IMR-90 (cell line): ENCODE data around the gene TMEM144. TPM values are rescaled to one million over a fixed set of nuclear protein-coding genes. Genes with fewer than 3 reads are reported as not detected.

Experiments
- ATAC-seq: fragments of 200-7000 bp; cut with Tn5 transposase; 2 replicates; pipeline ENCODE4 v1.9.1; 2020; ENCODE audit warnings: low read depth, mild to moderate bottlenecking, moderate library complexity
- BruUV-seq: library from RNA; stranded (reverse); fragments of 400-500 nt; replicated peaks from 2 replicates; lab custom pipeline; 2021; lab: Mats Ljungman, UMichigan
- CTCF ChIA-PET: fragments of 300-600 bp; formaldehyde crosslinking; extraction: SDS; loops from one replicate; lab custom pipeline; 2021; ENCODE audit warnings: antibody characterized with exemption; lab: Yijun Ruan, JAX
- POLR2A ChIA-PET: fragments of 300-600 bp; sonication (Branson Sonifier 250); formaldehyde crosslinking; loops from one replicate; lab custom pipeline; 2022; ENCODE audit warnings: antibody characterized with exemption; ENCODE audit not compliant: unreplicated experiment; lab: Charles Lee
- DNase-seq: peaks from one replicate; pipeline ENCODE4 v3.0.0; 2013
- H2AFZ ChIP-seq: replicated peaks from 2 replicates; pipeline ENCODE3; 2013; ENCODE audit warnings: low read length, mild to moderate bottlenecking; ENCODE audit not compliant: poor library complexity
- H2AK5ac ChIP-seq: 2 replicates; pipeline ENCODE4 v1.6.1; 2013; ENCODE audit warnings: low read depth, low read length, inconsistent platforms
- H2AK9ac ChIP-seq: replicated peaks from 2 replicates; pipeline ENCODE3; 2013; ENCODE audit warnings: mild to moderate bottlenecking, low read depth, low read length, moderate library complexity; ENCODE audit not compliant: poor library complexity
- H2BK120ac ChIP-seq: 2 replicates; pipeline ENCODE4 v1.6.1; 2013; ENCODE audit warnings: low read depth, low read length, inconsistent platforms
- H2BK15ac ChIP-seq: 3 replicates; pipeline ENCODE4 v1.6.1; 2013; ENCODE audit warnings: low read depth, low read length, inconsistent platforms
- H2BK20ac ChIP-seq: 2 replicates; pipeline ENCODE4 v1.6.1; 2013; ENCODE audit warnings: low read depth, mild to moderate bottlenecking, inconsistent platforms, low read length, moderate library complexity
- H2BK5ac ChIP-seq: 2 replicates; pipeline ENCODE4 v1.6.1; 2013; ENCODE audit warnings: mild to moderate bottlenecking, low read depth, low read length, inconsistent platforms; ENCODE audit not compliant: poor library complexity, severe bottlenecking
- H3K14ac ChIP-seq: replicated peaks from 2 replicates; pipeline ENCODE4 v1.6.1; 2013; ENCODE audit warnings: low read depth, low read length, inconsistent platforms
- H3K18ac ChIP-seq: 2 replicates; pipeline ENCODE4 v1.6.1; 2013; ENCODE audit warnings: low read depth, low read length, control low read depth
- H3K23ac ChIP-seq: 2 replicates; pipeline ENCODE4 v1.6.1; 2013; ENCODE audit warnings: low read depth, low read length, inconsistent platforms
- H3K27ac ChIP-seq: 2 replicates; pipeline ENCODE4 v1.5.1; 2013; ENCODE audit warnings: mild to moderate bottlenecking, control low read depth, low read length; ENCODE audit not compliant: insufficient read depth
- H3K27me3 ChIP-seq: 2 replicates; pipeline ENCODE4 v1.6.1; 2013; ENCODE audit warnings: low read length; ENCODE audit not compliant: control insufficient read depth, insufficient read depth
- H3K36me3 ChIP-seq: 2 replicates; pipeline ENCODE4 v1.6.1; 2013; ENCODE audit warnings: low read length, mixed read lengths; ENCODE audit not compliant: control insufficient read depth, insufficient read depth
- H3K4ac ChIP-seq: 2 replicates; pipeline ENCODE4 v1.6.1; 2013; ENCODE audit warnings: low read depth, low read length, inconsistent platforms
- H3K4me1 ChIP-seq: 2 replicates; pipeline ENCODE4 v1.6.1; 2013; ENCODE audit warnings: low read length, mixed read lengths; ENCODE audit not compliant: control insufficient read depth, insufficient read depth
- H3K4me2 ChIP-seq: 2 replicates; pipeline ENCODE4 v1.6.1; 2013; ENCODE audit warnings: low read depth, mild to moderate bottlenecking, control low read depth, low read length, moderate library complexity
- H3K4me3 ChIP-seq: 2 replicates; pipeline ENCODE4 v1.5.1; 2013; ENCODE audit warnings: low read depth, mild to moderate bottlenecking, control low read depth, low read length, moderate library complexity; ENCODE audit not compliant: insufficient read depth
- H3K56ac ChIP-seq: 2 replicates; pipeline ENCODE4 v1.6.1; 2013; ENCODE audit warnings: low read length, inconsistent platforms; ENCODE audit not compliant: insufficient read depth; ENCODE audit errors: extremely low read depth
- H3K79me1 ChIP-seq, 2 experiments: 2 replicates each; pipeline ENCODE4 v1.6.1; 2013; ENCODE audit warnings: low read length in 2 of 2, inconsistent platforms in 1 of 2, low read depth in 1 of 2
- H3K9ac ChIP-seq: 2 replicates; pipeline ENCODE4 v1.6.1; 2013; ENCODE audit warnings: low read depth, low read length, control low read depth
- H3K9me1 ChIP-seq: 2 replicates; pipeline ENCODE4 v1.6.1; 2013; ENCODE audit warnings: low read length, inconsistent platforms; ENCODE audit not compliant: insufficient read depth
- H3K9me3 ChIP-seq: 2 replicates; pipeline ENCODE4 v1.6.1; 2013; ENCODE audit warnings: low read length; ENCODE audit not compliant: control insufficient read depth, insufficient read depth
- H4K20me1 ChIP-seq: 2 replicates; pipeline ENCODE4 v1.6.1; 2013; ENCODE audit warnings: low read length, inconsistent platforms; ENCODE audit not compliant: insufficient read depth
- H4K5ac ChIP-seq: 2 replicates; pipeline ENCODE4 v1.6.1; 2013; ENCODE audit warnings: mild to moderate bottlenecking, low read depth, low read length, control low read depth
- H4K8ac ChIP-seq, 2 experiments: 2 replicates each; pipeline ENCODE4 v1.6.1; 2013; ENCODE audit warnings: low read depth in 2 of 2, low read length in 2 of 2, control low read depth in 1 of 2, inconsistent platforms in 1 of 2
- H4K91ac ChIP-seq: 2 replicates; pipeline ENCODE4 v1.6.1; 2013; ENCODE audit warnings: low read depth, low read length, inconsistent platforms; ENCODE audit not compliant: insufficient read depth
- CEBPB ChIP-seq: IDR thresholded peaks from 2 replicates; pipeline ENCODE4 v1.6.1; 2012; ENCODE audit warnings: low read depth, low read length, improper control_type of control experiment
- RAD21 ChIP-seq: IDR thresholded peaks from 2 replicates; pipeline ENCODE4 v1.6.1; 2012; ENCODE audit warnings: low read length, improper control_type of control experiment
- WGBS, 2 experiments: methylation state at CpG; one replicate each; pipeline versions ENCODE4 v1.1.5 to v1.1.7; 2013; ENCODE audit warnings: missing lambda C conversion rate in 2 of 2; ENCODE audit not compliant: insufficient read length in 1 of 2; ENCODE audit errors: extremely low coverage in 2 of 2; 5-methylcytosine and 5-hydroxymethylcytosine counted together
- dilution Hi-C: fragments of 300-500 bp; cut with HindIII; formaldehyde crosslinking; loops from one replicate; pipeline ENCODE4 v1.14.3; 2018; ENCODE audit warnings: low sequenced_read_pairs; ENCODE audit not compliant: unreplicated experiment
- in situ Hi-C: fragments of 300-500 bp; cut with MboI; formaldehyde crosslinking; loops from 3 replicates; pipeline ENCODE4 v1.14.3; 2019; ENCODE audit warnings: low sequenced_read_pairs, inconsistent platforms, mixed read lengths
- intact Hi-C: fragments of 100-400 bp; cut with micrococcal nuclease; formaldehyde crosslinking; loops from 2 replicates; pipeline ENCODE4 v1.10.0; 2022
- polyA plus RNA-seq, 3 experiments: library from polyadenylated mRNA; depleted of rRNA; stranded (reverse); fragments of >200 nt; gene quantifications; 2 replicates each; pipeline ENCODE4 v1.2.3, GENCODE V29; 2012; ENCODE audit warnings: low replicate concordance in 1 of 3
- total RNA-seq: library from RNA; depleted of rRNA; stranded (reverse); fragments of >200 nt; gene quantifications from 2 replicates; pipeline ENCODE4 v1.2.3, GENCODE V29; 2012

Gene TMEM144
- total and polyA plus RNA-seq, 2 of the 4 experiments (the other 2 are of a cell fraction) = 0.58 to 2.2 TPM

DNA sequence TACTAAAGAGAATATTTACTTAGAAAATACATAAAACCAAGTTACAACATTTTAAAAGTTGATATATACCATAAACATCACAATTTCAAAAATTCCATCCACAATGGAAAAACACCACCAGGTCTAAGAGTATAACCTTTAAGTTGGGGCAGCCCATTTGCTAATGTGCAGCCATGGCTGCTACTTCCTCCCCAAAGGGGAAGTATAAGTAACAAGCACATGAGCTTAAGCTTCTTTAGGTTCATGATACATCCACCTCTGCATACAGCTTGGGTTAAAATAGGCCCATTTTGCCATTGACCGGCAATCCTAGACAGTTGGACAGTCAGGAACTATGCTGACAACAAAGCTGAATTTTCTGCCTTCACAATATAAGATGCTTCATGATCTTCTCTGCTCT is 20.9 kb upstream of the TMEM144 start:
- no peaks in the 10 kb centered on the region for H4K20me1 ChIP-seq
- H3K9me1 ChIP-seq = no peaks in the 10 kb centered on the region
- in situ Hi-C loops = loop anchor here (25.0 kb wide), 1 partner anchor 977 kb away; the partner anchor contains the start of gene GRIA2
- no peak overlapping the region for H3K4ac ChIP-seq
- no peak overlapping the region for H3K9ac ChIP-seq
- no peaks in the 10 kb centered on the region for H3K4me1 ChIP-seq
- no peak overlapping the region for H3K4me2 ChIP-seq
- no peak overlapping the region for H3K4me3 ChIP-seq
- no peaks in the 10 kb centered on the region for H3K79me1 ChIP-seq
- no TSS peak for BruUV-seq
- no peak overlapping the region for H2BK5ac ChIP-seq
- no peak overlapping the region for H3K56ac ChIP-seq
- no peak overlapping the region for H3K14ac ChIP-seq
- no peak overlapping the region for H2AK5ac ChIP-seq
- DNase-seq = no peak
- H3K27ac ChIP-seq = no peak overlapping the region
- dilution Hi-C loops = loop anchor here (25.0 kb wide), 1 partner anchor 177 kb away; no protein-coding TSS in a partner anchor
- H4K8ac ChIP-seq = no peak overlapping the region
- no peaks in the 10 kb centered on the region for H3K27me3 ChIP-seq
- H4K91ac ChIP-seq = no peak overlapping the region
- intact Hi-C loops = no loop called here
- TF ChIP-seq CEBPB = no peak
- TF ChIP-seq RAD21 = no peak
- no peak for ATAC-seq
- no peak overlapping the region for H2AFZ ChIP-seq
- H3K23ac ChIP-seq = no peak overlapping the region
- no peak overlapping the region for H4K5ac ChIP-seq
- POLR2A ChIA-PET = no interaction called here
- CTCF ChIA-PET = no interaction called here
- H2BK15ac ChIP-seq = no peak overlapping the region
- no peaks in the 10 kb centered on the region for H3K36me3 ChIP-seq
- H2AK9ac ChIP-seq = no peak overlapping the region
- no CpG with 5 or more reads among the region's 1 CpG for WGBS, 2 experiments
- H2BK20ac ChIP-seq = no peak overlapping the region
- no peak overlapping the region for H2BK120ac ChIP-seq
- H3K18ac ChIP-seq = no peak overlapping the region
- H3K9me3 ChIP-seq = no peaks in the 10 kb centered on the region
